Measurements from ENCODE around the gene MED25.

The MED25 gene

DNA sequence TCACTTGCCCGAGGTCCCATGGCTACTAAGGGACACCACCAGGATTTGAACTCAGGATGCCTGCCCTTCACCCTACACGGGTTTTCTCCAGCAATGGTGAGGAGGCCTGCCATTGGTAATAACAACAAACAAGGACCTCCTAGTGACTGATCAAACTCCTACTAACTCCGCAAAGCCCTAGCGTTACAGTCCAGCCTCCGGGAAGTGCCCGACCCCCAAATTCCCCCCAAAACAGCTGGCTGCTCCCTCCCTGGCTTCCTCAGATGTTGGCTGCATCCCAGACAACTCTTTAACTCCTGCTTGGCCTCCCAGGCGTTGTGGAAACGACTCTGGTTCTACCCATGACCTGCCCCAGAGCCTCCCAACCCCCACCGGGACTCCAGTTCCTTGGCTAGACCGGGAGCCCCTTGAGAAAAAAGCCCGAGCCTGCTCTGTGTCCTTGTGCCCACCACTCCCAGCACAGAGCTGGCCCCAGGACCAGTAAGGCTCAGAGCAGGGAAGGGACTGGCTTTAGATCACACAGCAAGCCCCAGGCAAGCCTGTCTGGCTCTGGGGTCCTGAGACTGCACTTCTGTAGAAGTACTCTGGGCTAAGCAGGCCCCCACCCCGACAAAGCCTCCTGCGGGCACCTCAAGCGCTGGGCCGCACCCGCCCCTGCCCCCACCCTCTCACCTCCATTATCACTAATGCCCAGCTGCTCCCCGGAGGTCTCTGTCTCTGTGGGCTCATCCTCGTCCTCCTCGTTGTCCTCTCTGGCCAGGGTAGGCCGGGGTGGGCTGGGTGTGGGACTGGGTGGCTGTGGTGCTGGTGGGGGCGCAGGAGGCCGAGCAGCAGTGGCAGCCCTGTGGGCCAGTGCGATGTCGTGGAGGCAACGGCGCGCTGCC lies 54.4 kb downstream of the MED25 start:
- Histone ChIP-seq H3K27ac (peak overlapping the region; percentile 29), H3K4me1 (ENCODE audit: control insufficient read depth in 1 of 2, insufficient read depth in 1 of 2, low read depth in 1 of 2, low read length in 1 of 2) (peaks cover 32 to 33% of the 10 kb centered on the region in 2 experiments), H3K27me3 (no peaks in the 10 kb centered on the region), H3K9me3 (no peaks in the 10 kb centered on the region), H3K4me3 (ENCODE audit: low read depth in 1 of 2, low read length in 1 of 2) (no peak overlapping the region), H3K36me3 (no peaks in the 10 kb centered on the region)
- TF ChIP-seq, protein P1, sequence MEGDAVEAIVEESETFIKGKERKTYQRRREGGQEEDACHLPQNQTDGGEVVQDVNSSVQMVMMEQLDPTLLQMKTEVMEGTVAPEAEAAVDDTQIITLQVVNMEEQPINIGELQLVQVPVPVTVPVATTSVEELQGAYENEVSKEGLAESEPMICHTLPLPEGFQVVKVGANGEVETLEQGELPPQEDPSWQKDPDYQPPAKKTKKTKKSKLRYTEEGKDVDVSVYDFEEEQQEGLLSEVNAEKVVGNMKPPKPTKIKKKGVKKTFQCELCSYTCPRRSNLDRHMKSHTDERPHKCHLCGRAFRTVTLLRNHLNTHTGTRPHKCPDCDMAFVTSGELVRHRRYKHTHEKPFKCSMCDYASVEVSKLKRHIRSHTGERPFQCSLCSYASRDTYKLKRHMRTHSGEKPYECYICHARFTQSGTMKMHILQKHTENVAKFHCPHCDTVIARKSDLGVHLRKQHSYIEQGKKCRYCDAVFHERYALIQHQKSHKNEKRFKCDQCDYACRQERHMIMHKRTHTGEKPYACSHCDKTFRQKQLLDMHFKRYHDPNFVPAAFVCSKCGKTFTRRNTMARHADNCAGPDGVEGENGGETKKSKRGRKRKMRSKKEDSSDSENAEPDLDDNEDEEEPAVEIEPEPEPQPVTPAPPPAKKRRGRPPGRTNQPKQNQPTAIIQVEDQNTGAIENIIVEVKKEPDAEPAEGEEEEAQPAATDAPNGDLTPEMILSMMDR (IDR thresholded peaks at IDR 0.05): no peak

DNA sequence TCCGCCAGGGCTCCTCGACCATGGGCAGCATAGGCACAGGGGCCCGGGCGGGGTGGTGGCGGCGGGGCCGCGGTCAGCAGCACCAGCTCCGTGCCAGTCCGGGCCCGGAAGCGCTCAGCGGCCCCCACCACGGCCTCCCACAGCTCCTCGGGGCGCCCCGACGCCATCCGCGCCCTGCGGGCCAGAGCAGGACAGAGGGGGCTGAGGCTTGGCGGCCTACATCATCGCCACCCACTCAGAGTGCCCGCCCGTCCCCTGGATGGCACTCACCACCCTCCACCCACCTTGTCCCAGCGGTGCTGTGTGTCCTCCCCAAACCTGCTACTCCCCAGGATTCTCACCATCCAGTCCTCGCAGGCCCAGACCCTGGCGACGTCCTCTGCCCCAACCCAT lies 55.0 kb downstream of the MED25 start:
- TF ChIP-seq, protein P1 (IDR thresholded peaks at IDR 0.05): no peak
- Histone ChIP-seq H3K27ac (no peak overlapping the region), H3K9me3 (no peaks in the 10 kb centered on the region), H3K27me3 (no peaks in the 10 kb centered on the region), H3K4me1 (ENCODE audit: control insufficient read depth in 1 of 2, insufficient read depth in 1 of 2, low read depth in 1 of 2, low read length in 1 of 2) (peaks cover 27 to 32% of the 10 kb centered on the region in 2 experiments), H3K36me3 (no peaks in the 10 kb centered on the region), H3K4me3 (ENCODE audit: low read depth in 1 of 2, low read length in 1 of 2) (no peak overlapping the region)

DNA sequence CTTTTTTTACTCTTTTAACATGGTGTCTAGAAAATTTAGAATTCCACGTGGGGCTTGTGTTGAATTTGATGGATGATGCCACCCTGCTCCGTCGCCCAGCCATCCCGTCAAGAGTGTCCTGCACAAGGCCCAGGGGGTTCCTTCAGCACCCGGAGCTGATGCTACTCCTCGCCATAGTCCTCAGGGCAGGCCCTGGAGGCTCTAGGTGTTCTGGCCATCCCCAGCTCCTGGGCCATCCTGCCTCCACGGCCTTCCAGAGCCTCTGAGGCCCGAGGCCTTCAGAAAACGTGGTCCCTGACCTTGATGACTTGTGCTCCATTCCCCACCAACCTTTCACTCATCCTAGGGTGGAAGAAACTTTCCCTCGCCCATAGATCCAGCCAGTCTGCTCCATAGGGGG lies 55.7 kb downstream of the MED25 start:
- no peaks in the 10 kb centered on the region for H3K36me3 ChIP-seq
- TF ChIP-seq, protein P1 (IDR thresholded peaks at IDR 0.05): no peak
- peaks cover 27 to 32% of the 10 kb centered on the region in 2 experiments for H3K4me1 ChIP-seq (ENCODE audit: control insufficient read depth in 1 of 2, insufficient read depth in 1 of 2, low read depth in 1 of 2, low read length in 1 of 2)
- no peak overlapping the region for H3K4me3 ChIP-seq (ENCODE audit: low read depth in 1 of 2, low read length in 1 of 2)
- H3K27me3 ChIP-seq: no peaks in the 10 kb centered on the region
- H3K9me3 ChIP-seq: no peaks in the 10 kb centered on the region
- no peak overlapping the region for H3K27ac ChIP-seq

DNA sequence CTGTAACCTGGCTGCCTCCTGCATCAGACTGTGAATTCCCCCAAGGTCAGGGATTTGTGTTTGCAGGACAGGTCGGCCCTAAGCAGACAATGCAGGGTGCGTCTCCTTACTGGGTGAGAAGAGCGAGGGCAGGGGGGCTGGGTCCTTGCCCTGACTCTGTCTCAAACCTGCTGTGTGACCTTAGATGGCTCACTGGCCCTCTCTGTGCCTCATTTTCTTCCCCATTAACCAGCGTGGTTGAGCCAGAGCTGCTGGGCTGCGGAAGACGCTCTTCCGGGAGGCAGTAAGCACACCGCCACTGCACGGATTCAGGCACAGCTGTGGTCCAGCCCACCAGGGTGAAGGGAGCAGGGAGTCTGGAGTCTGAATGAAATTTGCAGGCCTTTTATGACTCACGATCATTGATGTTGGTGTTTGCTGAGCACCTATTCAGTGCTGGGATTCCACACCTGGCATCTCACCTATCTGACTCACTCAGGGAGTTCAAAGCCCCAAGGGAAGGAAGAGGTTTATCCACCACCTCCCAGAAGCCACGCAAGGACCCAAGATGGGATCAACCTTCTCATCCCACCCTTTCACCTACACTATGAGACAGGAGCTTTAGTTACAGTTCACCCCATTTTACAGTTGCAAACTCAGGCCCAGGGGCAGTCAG lies 56.5 kb downstream of the MED25 start:
- H3K36me3 ChIP-seq: no peaks in the 10 kb centered on the region
- no peak overlapping the region for H3K4me3 ChIP-seq (ENCODE audit: low read depth in 1 of 2, low read length in 1 of 2)
- TF ChIP-seq, protein P1 (IDR thresholded peaks at IDR 0.05): no peak

DNA sequence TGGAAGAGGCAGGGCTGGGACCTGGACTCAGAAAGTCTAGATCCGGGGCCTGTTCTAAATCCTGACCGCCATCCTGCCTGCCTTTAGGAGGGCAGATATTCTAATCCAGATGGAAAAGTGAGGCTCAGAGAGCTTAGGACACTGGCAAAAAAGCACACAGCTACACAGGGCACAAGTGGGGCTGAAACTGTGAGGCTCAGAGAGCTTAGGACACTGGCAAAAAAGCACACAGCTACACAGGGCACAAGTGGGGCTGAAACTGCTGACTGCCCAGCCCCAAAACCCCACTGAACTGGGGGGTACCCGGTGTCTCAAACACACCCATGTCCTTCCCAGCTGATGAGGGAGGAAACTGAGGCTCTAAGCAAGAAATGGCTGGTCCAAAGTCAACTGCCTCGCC lies 57.1 kb downstream of the MED25 start:
- Histone ChIP-seq H3K27ac (peak overlapping the region; percentile 95), H3K27me3 (no peaks in the 10 kb centered on the region), H3K9me3 (no peaks in the 10 kb centered on the region), H3K36me3 (peaks cover 1% of the 10 kb centered on the region), H3K4me1 (ENCODE audit: control insufficient read depth in 1 of 2, insufficient read depth in 1 of 2, low read depth in 1 of 2, low read length in 1 of 2) (peaks cover 26 to 31% of the 10 kb centered on the region in 2 experiments), H3K4me3 (ENCODE audit: low read depth in 1 of 2, low read length in 1 of 2) (peak overlapping the region in 1 of 2 experiments; percentile 99)
- TF ChIP-seq, protein P1 (IDR thresholded peaks at IDR 0.05): no peak

More for the DNA sequence above, 56.5 kb downstream of the MED25 start:
- no peaks in the 10 kb centered on the region for H3K27me3 ChIP-seq
- peaks cover 30 to 35% of the 10 kb centered on the region in 2 experiments for H3K4me1 ChIP-seq (ENCODE audit: control insufficient read depth in 1 of 2, insufficient read depth in 1 of 2, low read depth in 1 of 2, low read length in 1 of 2)
- H3K27ac ChIP-seq: peak overlapping the region; percentile 95
- no peaks in the 10 kb centered on the region for H3K9me3 ChIP-seq
